Activated CD4-positive, alpha-beta memory T cell treated with anti-CD3 and anti-CD28 coated beads for 36 hours (primary cell): ENCODE data around the gene PTPRM. TPM values are rescaled to one million over a fixed set of nuclear protein-coding genes. Genes with fewer than 3 reads are reported as not detected.

ENCODE experiments used
- CTCF ChIA-PET: fragments of 350-600 bp; sonication (Branson Sonifier 250); formaldehyde crosslinking; loops from one replicate; lab custom pipeline; 2021; ENCODE audit warnings: antibody characterized with exemption, inconsistent platforms; lab: Charles Lee
- POLR2A ChIA-PET: fragments of 350-600 bp; sonication (Branson Sonifier 250); formaldehyde crosslinking; loops from one replicate; lab custom pipeline; 2021; ENCODE audit warnings: antibody characterized with exemption; lab: Charles Lee
- DNase-seq: peaks from one replicate; pipeline ENCODE4 v3.0.0-alpha.2; 2020
- H3K27ac Mint-ChIP-seq: one replicate; pipeline ENCODE4 v1.8.0; 2021; ENCODE audit warnings: mixed read lengths
- H3K27me3 Mint-ChIP-seq: one replicate; pipeline ENCODE4 v1.8.0; 2021; ENCODE audit warnings: mixed read lengths
- H3K36me3 Mint-ChIP-seq: one replicate; pipeline ENCODE4 v1.8.0; 2021; ENCODE audit warnings: mixed read lengths
- H3K4me1 Mint-ChIP-seq: one replicate; pipeline ENCODE4 v1.8.0; 2021; ENCODE audit warnings: low read depth, mixed read lengths
- H3K4me3 Mint-ChIP-seq: one replicate; pipeline ENCODE4 v1.8.0; 2021; ENCODE audit warnings: mild to moderate bottlenecking, mixed read lengths
- H3K9me3 Mint-ChIP-seq: one replicate; pipeline ENCODE4 v1.8.0; 2021; ENCODE audit warnings: mixed read lengths
- intact Hi-C: fragments of 100-400 bp; cut with micrococcal nuclease; formaldehyde crosslinking; loops from one replicate; pipeline ENCODE4 v1.15.1; 2023
- total RNA-seq, 2 experiments: library from RNA; stranded (reverse); gene quantifications; one replicate each; pipeline ENCODE4 v1.2.3, GENCODE V29; 2021

The PTPRM gene
- total RNA-seq, 2 experiments from 2014 or later: 7.0 to 8.6 TPM

- Mint-ChIP-seq H3K4me1 (no peaks in the 10 kb centered on the region), H3K9me3 (no peaks in the 10 kb centered on the region), H3K27me3 (no peaks in the 10 kb centered on the region), H3K27ac (no peak overlapping the region), H3K4me3 (no peak overlapping the region), H3K36me3 (no peaks in the 10 kb centered on the region)
- no peak for DNase-seq
- intact Hi-C loops: no loop called here
- ChIA-PET CTCF (no interaction called here), POLR2A (no interaction called here)
Measured at GRCh38 chr18:7982216-7982615, 415.1 kb downstream of the PTPRM start.

GRCh38 chr18:7987284-7987976 lies 420.3 kb downstream of the PTPRM start:
- Mint-ChIP-seq H3K9me3 (peaks cover 7% of the 10 kb centered on the region), H3K27ac (no peak overlapping the region), H3K27me3 (no peaks in the 10 kb centered on the region), H3K4me1 (no peaks in the 10 kb centered on the region), H3K36me3 (no peaks in the 10 kb centered on the region), H3K4me3 (no peak overlapping the region)
- ChIA-PET POLR2A (no interaction called here), CTCF (no interaction called here)
- intact Hi-C loops: no loop called here
- DNase-seq: no peak

- Mint-ChIP-seq H3K27me3 (no peaks in the 10 kb centered on the region), H3K9me3 (peaks cover 16% of the 10 kb centered on the region), H3K4me3 (no peak overlapping the region), H3K36me3 (no peaks in the 10 kb centered on the region), H3K4me1 (no peaks in the 10 kb centered on the region), H3K27ac (no peak overlapping the region)
- intact Hi-C loops: no loop called here
- CTCF ChIA-PET: no interaction called here
- POLR2A ChIA-PET: no interaction called here
- no peak for DNase-seq
Measured at GRCh38 chr18:7990670-7991069, 423.6 kb downstream of the PTPRM start.

GRCh38 chr18:8001711-8002301 lies 434.7 kb downstream of the PTPRM start:
- intact Hi-C loops: no loop called here
- H3K36me3 Mint-ChIP-seq: no peaks in the 10 kb centered on the region
- POLR2A ChIA-PET: no interaction called here
- DNase-seq: no peak
- peaks cover 3% of the 10 kb centered on the region for H3K9me3 Mint-ChIP-seq
- CTCF ChIA-PET: no interaction called here
- H3K27me3 Mint-ChIP-seq: no peaks in the 10 kb centered on the region
- H3K27ac Mint-ChIP-seq: no peak overlapping the region
- no peak overlapping the region for H3K4me3 Mint-ChIP-seq
- no peaks in the 10 kb centered on the region for H3K4me1 Mint-ChIP-seq

GRCh38 chr18:8003878-8004675 lies 437.0 kb downstream of the PTPRM start:
- Mint-ChIP-seq H3K27ac (no peak overlapping the region), H3K4me3 (no peak overlapping the region), H3K36me3 (no peaks in the 10 kb centered on the region), H3K4me1 (no peaks in the 10 kb centered on the region), H3K27me3 (no peaks in the 10 kb centered on the region), H3K9me3 (peaks cover 3% of the 10 kb centered on the region)
- ChIA-PET CTCF (no interaction called here), POLR2A (no interaction called here)
- intact Hi-C loops: no loop called here
- DNase-seq: no peak

GRCh38 chr18:8004792-8005191 lies 437.7 kb downstream of the PTPRM start:
- Mint-ChIP-seq H3K4me3 (no peak overlapping the region), H3K9me3 (peaks cover 3% of the 10 kb centered on the region), H3K27me3 (no peaks in the 10 kb centered on the region), H3K27ac (no peak overlapping the region), H3K36me3 (no peaks in the 10 kb centered on the region), H3K4me1 (no peaks in the 10 kb centered on the region)
- no peak for DNase-seq
- POLR2A ChIA-PET: no interaction called here
- intact Hi-C loops: no loop called here
- CTCF ChIA-PET: no interaction called here

GRCh38 chr18:8005870-8006569 lies 438.9 kb downstream of the PTPRM start:
- Mint-ChIP-seq H3K27me3 (no peaks in the 10 kb centered on the region), H3K9me3 (peaks cover 3% of the 10 kb centered on the region), H3K36me3 (no peaks in the 10 kb centered on the region), H3K4me1 (no peaks in the 10 kb centered on the region), H3K27ac (no peak overlapping the region), H3K4me3 (no peak overlapping the region)
- POLR2A ChIA-PET: no interaction called here
- DNase-seq: no peak
- intact Hi-C loops: no loop called here
- CTCF ChIA-PET: no interaction called here

GRCh38 chr18:8006979-8007378 lies 439.9 kb downstream of the PTPRM start:
- Mint-ChIP-seq H3K27ac (no peak overlapping the region), H3K36me3 (no peaks in the 10 kb centered on the region), H3K4me1 (no peaks in the 10 kb centered on the region), H3K9me3 (peaks cover 3% of the 10 kb centered on the region), H3K27me3 (no peaks in the 10 kb centered on the region), H3K4me3 (no peak overlapping the region)
- ChIA-PET CTCF (no interaction called here), POLR2A (no interaction called here)
- DNase-seq: no peak
- intact Hi-C loops: no loop called here

- no peaks in the 10 kb centered on the region for H3K27me3 Mint-ChIP-seq
- no peak overlapping the region for H3K27ac Mint-ChIP-seq
- intact Hi-C loops: no loop called here
- no peak for DNase-seq
- ChIA-PET CTCF (no interaction called here), POLR2A (no interaction called here)
- no peak overlapping the region for H3K4me3 Mint-ChIP-seq
- H3K4me1 Mint-ChIP-seq: no peaks in the 10 kb centered on the region
- no peaks in the 10 kb centered on the region for H3K9me3 Mint-ChIP-seq
- H3K36me3 Mint-ChIP-seq: no peaks in the 10 kb centered on the region
Measured at GRCh38 chr18:8008033-8008432, 440.9 kb downstream of the PTPRM start.

- peaks cover 4% of the 10 kb centered on the region for H3K4me1 Mint-ChIP-seq
- H3K9me3 Mint-ChIP-seq: no peaks in the 10 kb centered on the region
- no peak overlapping the region for H3K27ac Mint-ChIP-seq
- no peak for DNase-seq
- no peaks in the 10 kb centered on the region for H3K36me3 Mint-ChIP-seq
- intact Hi-C loops: no loop called here
- no peak overlapping the region for H3K4me3 Mint-ChIP-seq
- no peaks in the 10 kb centered on the region for H3K27me3 Mint-ChIP-seq
- ChIA-PET POLR2A (no interaction called here), CTCF (no interaction called here)
Measured at GRCh38 chr18:8011361-8011760, 444.2 kb downstream of the PTPRM start.

- no peak overlapping the region for H3K4me3 Mint-ChIP-seq
- peaks cover 4% of the 10 kb centered on the region for H3K4me1 Mint-ChIP-seq
- no peak overlapping the region for H3K27ac Mint-ChIP-seq
- no peaks in the 10 kb centered on the region for H3K36me3 Mint-ChIP-seq
- H3K9me3 Mint-ChIP-seq: no peaks in the 10 kb centered on the region
- ChIA-PET POLR2A (no interaction called here), CTCF (no interaction called here)
- intact Hi-C loops: no loop called here
- no peak for DNase-seq
- H3K27me3 Mint-ChIP-seq: no peaks in the 10 kb centered on the region
Measured at GRCh38 chr18:8011906-8012305, 444.8 kb downstream of the PTPRM start.

- POLR2A ChIA-PET: no interaction called here
- DNase-seq: no peak
- Mint-ChIP-seq H3K36me3 (no peaks in the 10 kb centered on the region), H3K9me3 (no peaks in the 10 kb centered on the region), H3K27me3 (no peaks in the 10 kb centered on the region), H3K4me3 (no peak overlapping the region), H3K27ac (no peak overlapping the region), H3K4me1 (peaks cover 4% of the 10 kb centered on the region)
- intact Hi-C loops: no loop called here
- CTCF ChIA-PET: no interaction called here
Measured at GRCh38 chr18:8018701-8019331, 451.7 kb downstream of the PTPRM start.
